Measurements from ENCODE around the gene RASD2. TPM values are rescaled to one million over a fixed set of nuclear protein-coding genes. Genes with fewer than 3 reads are reported as not detected.

The RASD2 gene
- total RNA-seq, 1 experiment from 2014 or later = 0.42 TPM

DNA sequence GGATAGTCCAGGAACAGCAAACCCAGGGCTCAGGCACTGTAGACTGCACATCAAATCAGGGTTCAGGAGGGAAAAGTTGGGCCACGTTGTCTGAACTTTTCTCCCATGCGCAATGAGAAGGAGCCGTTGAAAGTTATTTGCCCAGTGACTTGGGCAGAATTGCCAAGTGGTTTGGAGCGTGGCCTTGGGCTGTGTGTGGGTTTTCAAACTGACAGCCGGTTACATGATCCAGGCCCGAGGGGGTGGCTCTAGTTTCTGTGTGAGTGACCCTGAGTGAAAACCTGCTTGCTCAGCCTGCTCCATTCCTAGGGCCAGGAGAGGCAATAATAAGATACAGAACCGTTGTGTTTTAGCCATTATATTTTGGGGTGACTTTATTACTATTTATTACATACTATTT lies 56.2 kb downstream of the RASD2 start:
- no peak overlapping the region for H2AK5ac ChIP-seq (ENCODE audit: insufficient read length, low read length)
- H2BK120ac ChIP-seq (ENCODE audit: low read depth, low read length, poor library complexity, severe bottlenecking) = no peak overlapping the region
- no peak overlapping the region for H3K23ac ChIP-seq (ENCODE audit: insufficient read length, low read depth, low read length)
- Mint-ChIP-seq H3K27me3 (ENCODE audit: low read depth) (peaks cover 3% of the 10 kb centered on the region), H3K36me3 (ENCODE audit: insufficient read depth in 1 of 3, low read depth in 3 of 3) (no peaks in the 10 kb centered on the region), H3K4me1 (peaks cover 0 to 26% of the 10 kb centered on the region in 2 experiments), H3K4me3 (no peak overlapping the region), H3K27ac (no peak overlapping the region), H3K9me3 (no peaks in the 10 kb centered on the region)
- no peaks in the 10 kb centered on the region for H3K4me1 ChIP-seq (ENCODE audit: insufficient read depth, low read length)
- no peaks in the 10 kb centered on the region for H3K27me3 ChIP-seq (ENCODE audit: insufficient read depth, low read length)
- H3K4me2 ChIP-seq (ENCODE audit: insufficient read depth, insufficient read length, low read length) = no peak overlapping the region
- H4K8ac ChIP-seq (replicated peaks; ENCODE audit: insufficient read length, low read depth, low read length) = no peak overlapping the region
- no peaks in the 10 kb centered on the region for H3K79me2 ChIP-seq (ENCODE audit: insufficient read depth, low read length)
- no peak overlapping the region for H2AFZ ChIP-seq (ENCODE audit: low read length)
- H4K91ac ChIP-seq (ENCODE audit: insufficient read length, low read depth, low read length) = no peak overlapping the region
- no peaks in the 10 kb centered on the region for H4K20me1 ChIP-seq (ENCODE audit: control insufficient read depth, insufficient read depth, insufficient read length)
- no peak for DNase-seq
- H2BK20ac ChIP-seq (ENCODE audit: low read depth, low read length, poor library complexity, severe bottlenecking) = no peak overlapping the region
- WGBS (ENCODE audit: extremely low coverage, insufficient read length, low lambda C conversion rate) = no CpG with 5 or more reads among the region's 7 CpGs
- no peak overlapping the region for H3K14ac ChIP-seq (ENCODE audit: insufficient read depth, low read length)
- H2BK15ac ChIP-seq (ENCODE audit: low read depth, low read length) = no peak overlapping the region
- no peak overlapping the region for H3K27ac ChIP-seq (ENCODE audit: insufficient read length, low read depth, low read length)
- no peak overlapping the region for H3K18ac ChIP-seq (ENCODE audit: insufficient read length, low read depth, low read length)
- no peak overlapping the region for H4K5ac ChIP-seq (ENCODE audit: insufficient read length, low read depth, low read length)
- no peaks in the 10 kb centered on the region for H3K79me1 ChIP-seq (ENCODE audit: insufficient read depth, low read depth, low read length, poor library complexity, severe bottlenecking)
- TF ChIP-seq, protein P1, sequence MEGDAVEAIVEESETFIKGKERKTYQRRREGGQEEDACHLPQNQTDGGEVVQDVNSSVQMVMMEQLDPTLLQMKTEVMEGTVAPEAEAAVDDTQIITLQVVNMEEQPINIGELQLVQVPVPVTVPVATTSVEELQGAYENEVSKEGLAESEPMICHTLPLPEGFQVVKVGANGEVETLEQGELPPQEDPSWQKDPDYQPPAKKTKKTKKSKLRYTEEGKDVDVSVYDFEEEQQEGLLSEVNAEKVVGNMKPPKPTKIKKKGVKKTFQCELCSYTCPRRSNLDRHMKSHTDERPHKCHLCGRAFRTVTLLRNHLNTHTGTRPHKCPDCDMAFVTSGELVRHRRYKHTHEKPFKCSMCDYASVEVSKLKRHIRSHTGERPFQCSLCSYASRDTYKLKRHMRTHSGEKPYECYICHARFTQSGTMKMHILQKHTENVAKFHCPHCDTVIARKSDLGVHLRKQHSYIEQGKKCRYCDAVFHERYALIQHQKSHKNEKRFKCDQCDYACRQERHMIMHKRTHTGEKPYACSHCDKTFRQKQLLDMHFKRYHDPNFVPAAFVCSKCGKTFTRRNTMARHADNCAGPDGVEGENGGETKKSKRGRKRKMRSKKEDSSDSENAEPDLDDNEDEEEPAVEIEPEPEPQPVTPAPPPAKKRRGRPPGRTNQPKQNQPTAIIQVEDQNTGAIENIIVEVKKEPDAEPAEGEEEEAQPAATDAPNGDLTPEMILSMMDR (conservative IDR thresholded peaks at IDR 0.05) = no peak
- H3K9ac ChIP-seq (ENCODE audit: extremely low read depth, insufficient read length, low read length) = no peak overlapping the region
- H3K23me2 ChIP-seq (ENCODE audit: insufficient read length, low read depth, low read length, poor library complexity, severe bottlenecking) = no peaks in the 10 kb centered on the region
- no peak overlapping the region for H3K56ac ChIP-seq (ENCODE audit: insufficient read length, low read depth, low read length)
- H3T11ph ChIP-seq (ENCODE audit: low read length) = no peak overlapping the region
- H2BK5ac ChIP-seq (ENCODE audit: insufficient read length, low read length) = no peak overlapping the region
- H3K4ac ChIP-seq (ENCODE audit: low read depth, low read length) = no peak overlapping the region
- no peak overlapping the region for H2BK12ac ChIP-seq (ENCODE audit: insufficient read length, low read depth, low read length)
- no peaks in the 10 kb centered on the region for H3K9me3 ChIP-seq (ENCODE audit: control insufficient read depth, low read depth, low read length)
